Prostate gland (tissue), 2 donors: Measurements from ENCODE around the gene ANAPC16. TPM values are rescaled to one million over a fixed set of nuclear protein-coding genes. Genes with fewer than 3 reads are reported as not detected.

Experiments used
- small RNA-seq, 2 donors: library from RNA; depleted of rRNA; stranded (forward); fragments of <200 nt; gene quantifications; one replicate each; pipeline ENCODE3, GENCODE V24; 2016
- total RNA-seq, 2 donors: library from RNA; depleted of rRNA; stranded (reverse); fragments of >200 nt; gene quantifications; one replicate each; pipeline ENCODE4 v1.1.0, GENCODE V29; 2016

ANAPC16 gene
- total RNA-seq, 2 donors from 2014 or later, result 73.4 to 123 TPM

Small RNA genes lying within 50 kb of the gene (small RNA-seq; reads per million reads assigned to genes)
- gene RF00019 (0 reads per million in 2 donors), gene RF00340 (0 reads per million in 2 donors)

Other genes with a start within 250 kb of the ANAPC16 start
- 100 to 1,000 TPM in 1 of 2 donors, 1 to 10 TPM in 1; 5.1 to 163 TPM for gene SPOCK2, start 127.5 kb upstream of the ANAPC16 start, total RNA-seq
- 10 to 100 TPM; 14.8 to 38.3 TPM for gene ASCC1, start 264 bp downstream of the ANAPC16 start, total RNA-seq
- gene DDIT4, start 57.9 kb downstream of the ANAPC16 start, total RNA-seq, result 100 to 1,000 TPM; 259 to 265 TPM
- gene DNAJB12, start 138.9 kb downstream of the ANAPC16 start, total RNA-seq, result 10 to 100 TPM; 33.0 to 55.9 TPM